Body of pancreas (tissue), 4 donors: ENCODE measurements around the gene FAM240B.

Source experiments
- CTCF ChIP-seq, 7 experiments: fragments of 450-650 bp in 4 of 7; fragments of 200-600 bp in 3 of 7; sonication (generic) in 3 of 7; IDR thresholded peaks; one replicate each; pipeline ENCODE4 v1.5.1; 2016 to 2019; ENCODE audit warnings: antibody characterized with exemption in 7 of 7
- POLR2A ChIP-seq, 3 donors: fragments of 450-650 bp; IDR thresholded peaks; one replicate each; pipeline ENCODE4 v1.6.1; 2016; ENCODE audit warnings: antibody characterized with exemption in 3 of 3, mild to moderate bottlenecking in 2 of 3

- no peak for TF ChIP-seq CTCF (IDR thresholded peaks at IDR 0.05)
- TF ChIP-seq POLR2A (IDR thresholded peaks at IDR 0.05) = no peak
Measured at GRCh38 chr9:38768351-38768761, 48.4 kb upstream of the FAM240B start.
